DLD1 (cell line): Measurements from ENCODE around the gene USP37.

Experiments
- in situ Hi-C: cut with HindIII; loops from 2 replicates; pipeline ENCODE4 v1.10.0; 2017; ENCODE audit warnings: low sequenced_read_pairs

Gene USP37

GRCh38 chr2:218479595-218479994 lies 88.6 kb downstream of the USP37 start:
- in situ Hi-C loops = no loop called here

GRCh38 chr2:218478544-218478943 lies 89.6 kb downstream of the USP37 start:
- in situ Hi-C loops = no loop called here

- in situ Hi-C loops = no loop called here
Measured at GRCh38 chr2:218477247-218477646, 90.9 kb downstream of the USP37 start.

GRCh38 chr2:218476676-218477075 lies 91.5 kb downstream of the USP37 start:
- in situ Hi-C loops = no loop called here

- in situ Hi-C loops = no loop called here
Measured at GRCh38 chr2:218474527-218474926, 93.6 kb downstream of the USP37 start.

GRCh38 chr2:218472988-218473387 lies 95.2 kb downstream of the USP37 start:
- in situ Hi-C loops = no loop called here

- in situ Hi-C loops = no loop called here
Measured at GRCh38 chr2:218471982-218472381, 96.2 kb downstream of the USP37 start.

- in situ Hi-C loops = no loop called here
Measured at GRCh38 chr2:218471036-218471435, 97.1 kb downstream of the USP37 start.

GRCh38 chr2:218470448-218470847 lies 97.7 kb downstream of the USP37 start:
- in situ Hi-C loops = no loop called here

GRCh38 chr2:218465987-218466633 lies 102.0 kb downstream of the USP37 start:
- in situ Hi-C loops = no loop called here

GRCh38 chr2:218458598-218458997 lies 109.6 kb downstream of the USP37 start:
- in situ Hi-C loops = no loop called here

- in situ Hi-C loops = no loop called here
Measured at GRCh38 chr2:218456849-218457248, 111.3 kb downstream of the USP37 start.

- in situ Hi-C loops = no loop called here
Measured at GRCh38 chr2:218452079-218452478, 116.1 kb downstream of the USP37 start.

- in situ Hi-C loops = no loop called here
Measured at GRCh38 chr2:218448934-218449333, 119.2 kb downstream of the USP37 start.

- in situ Hi-C loops = no loop called here
Measured at GRCh38 chr2:218447072-218447471, 121.1 kb downstream of the USP37 start.

GRCh38 chr2:218446547-218446946 lies 121.6 kb downstream of the USP37 start:
- in situ Hi-C loops = no loop called here

GRCh38 chr2:218445602-218446001 lies 122.5 kb downstream of the USP37 start:
- in situ Hi-C loops = no loop called here

GRCh38 chr2:218444692-218445357 lies 123.3 kb downstream of the USP37 start:
- in situ Hi-C loops = no loop called here

GRCh38 chr2:218438596-218438995 lies 129.6 kb downstream of the USP37 start:
- in situ Hi-C loops = no loop called here

GRCh38 chr2:218437969-218438368 lies 130.2 kb downstream of the USP37 start:
- in situ Hi-C loops = no loop called here

- in situ Hi-C loops = no loop called here
Measured at GRCh38 chr2:218436992-218437391, 131.2 kb downstream of the USP37 start.
